Hepatocyte (in vitro differentiated cells): ENCODE results near the gene FBXO36. TPM values are rescaled to one million over a fixed set of nuclear protein-coding genes. Genes with fewer than 3 reads are reported as not detected.

Source experiments
- DNase-seq: peaks from one replicate; pipeline ENCODE4 v3.0.0-alpha.2; 2016; ENCODE audit warnings: low spot score
- H2AFZ ChIP-seq: fragments of 200-600 bp; sonication (generic); 2 replicates; pipeline ENCODE4 v1.6.0; 2016; ENCODE audit warnings: antibody characterized with exemption, mild to moderate bottlenecking
- H3K27ac ChIP-seq: fragments of 200-600 bp; sonication (generic); 2 replicates; pipeline ENCODE4 v1.5.1; 2016; ENCODE audit warnings: mild to moderate bottlenecking
- H3K27me3 ChIP-seq: fragments of 200-600 bp; sonication (generic); 2 replicates; pipeline ENCODE4 v1.6.1; 2016
- H3K36me3 ChIP-seq: fragments of 200-600 bp; sonication (generic); replicated peaks from 2 replicates; pipeline ENCODE4 v1.5.1; 2016; ENCODE audit warnings: low read depth; ENCODE audit not compliant: insufficient read depth
- H3K4me1 ChIP-seq: fragments of 200-600 bp; sonication (generic); 2 replicates; pipeline ENCODE4 v1.5.1; 2016; ENCODE audit warnings: mild to moderate bottlenecking, moderate library complexity; ENCODE audit not compliant: insufficient read depth
- H3K4me2 ChIP-seq: fragments of 200-600 bp; sonication (generic); 2 replicates; pipeline ENCODE4 v1.6.0; 2016
- H3K4me3 ChIP-seq: fragments of 200-600 bp; sonication (generic); 2 replicates; pipeline ENCODE4 v1.5.1; 2016; ENCODE audit warnings: mild to moderate bottlenecking
- H3K79me2 ChIP-seq: fragments of 200-600 bp; sonication (generic); 2 replicates; pipeline ENCODE4 v1.6.0; 2017; ENCODE audit warnings: mild to moderate bottlenecking
- H3K9me2 ChIP-seq: fragments of 200-600 bp; sonication (generic); replicated peaks from 2 replicates; pipeline ENCODE4 v1.6.0; 2017; ENCODE audit warnings: mild to moderate bottlenecking; ENCODE audit not compliant: insufficient read depth
- H3K9me3 ChIP-seq: fragments of 200-600 bp; sonication (generic); 2 replicates; pipeline ENCODE4 v1.5.1; 2016; ENCODE audit warnings: low read depth, mild to moderate bottlenecking
- H4K20me1 ChIP-seq: fragments of 200-600 bp; sonication (generic); 2 replicates; pipeline ENCODE4 v1.6.0; 2016; ENCODE audit warnings: mild to moderate bottlenecking; ENCODE audit not compliant: insufficient read depth, poor library complexity, severe bottlenecking
- CTCF ChIP-seq: fragments of 200-600 bp; sonication (generic); IDR thresholded peaks from 2 replicates; pipeline ENCODE4 v1.5.1; 2016; ENCODE audit warnings: antibody characterized with exemption, mild to moderate bottlenecking; ENCODE audit not compliant: poor library complexity
- EZH2 ChIP-seq: fragments of 200-600 bp; sonication (generic); IDR thresholded peaks from 2 replicates; pipeline ENCODE4 v1.6.1; 2016; ENCODE audit warnings: antibody characterized with exemption, mild to moderate bottlenecking, borderline replicate concordance
- EZH2phosphoT487 ChIP-seq: fragments of 200-600 bp; sonication (generic); IDR thresholded peaks from one replicate; pipeline ENCODE4 v1.6.1; 2018; ENCODE audit warnings: antibody characterized with exemption, mild to moderate bottlenecking, low read depth, moderate library complexity; ENCODE audit not compliant: unreplicated experiment, severe bottlenecking
- WGBS: methylation state at CpG from one replicate; pipeline ENCODE4 v1.1.6; 2016; ENCODE audit warnings: low lambda C conversion rate; ENCODE audit errors: missing lambda C conversion rate; 5-methylcytosine and 5-hydroxymethylcytosine counted together
- polyA plus RNA-seq: library from polyadenylated mRNA; unstranded; fragments of >200 nt; fragmentation: Nextera tagmentation; extraction: Ambion mirVana; gene quantifications from 2 replicates; pipeline ENCODE4 v1.2.1, GENCODE V29; 2016
- small RNA-seq: library from RNA; depleted of rRNA; stranded (forward); fragments of <200 nt; gene quantifications from one replicate; pipeline ENCODE3, GENCODE V24; 2014
- total RNA-seq: library from RNA; depleted of rRNA; stranded (reverse); fragments of >200 nt; gene quantifications from 2 replicates; pipeline ENCODE4 v1.2.3, GENCODE V29; 2014

The FBXO36 gene
- total and polyA plus RNA-seq, 2 experiments from 2014 or later: 2.6 to 6.1 TPM

- no peak overlapping the region for H3K27ac ChIP-seq
- H2AFZ ChIP-seq: no peak overlapping the region
- H3K36me3 ChIP-seq: no peaks in the 10 kb centered on the region
- 87% methylated on average over 3 of the region's 3 CpGs for WGBS
- no peaks in the 10 kb centered on the region for H3K4me1 ChIP-seq
- no peak for TF ChIP-seq EZH2phosphoT487
- TF ChIP-seq EZH2: no peak
- TF ChIP-seq CTCF: no peak
- no peak overlapping the region for H3K4me3 ChIP-seq
- no peak for DNase-seq
- H3K9me3 ChIP-seq: no peaks in the 10 kb centered on the region
- H3K79me2 ChIP-seq: no peaks in the 10 kb centered on the region
- H3K9me2 ChIP-seq: no peaks in the 10 kb centered on the region
- H3K4me2 ChIP-seq: no peak overlapping the region
- no peaks in the 10 kb centered on the region for H4K20me1 ChIP-seq
- no peaks in the 10 kb centered on the region for H3K27me3 ChIP-seq
Measured at GRCh38 chr2:230060672-230061293, 138.5 kb downstream of the FBXO36 start.

Small RNA genes within 50 kb of the gene (small RNA-seq; reads per million reads assigned to genes)
- gene RNU6-1027P (not detected), gene RNU6-613P (not detected), gene RNU6-964P (not detected), gene RNY4P19 (not detected)

Other genes starting within 250 kb of the FBXO36 start
- 0.37 and 0.48 TPM in 2 replicates for gene DNER, start 207.9 kb upstream of the FBXO36 start, total RNA-seq
- gene DNER, start 207.9 kb upstream of the FBXO36 start, polyA plus RNA-seq: 0.54 TPM in 1 of 2 replicates, not detected in the other
- gene TRIP12, start 494 bp upstream of the FBXO36 start, total RNA-seq: 130 and 136 TPM in 2 replicates
- 33.8 and 40.7 TPM in 2 replicates for gene TRIP12, start 494 bp upstream of the FBXO36 start, polyA plus RNA-seq
- gene SLC16A14, start 146.4 kb downstream of the FBXO36 start, total RNA-seq: 1.8 and 2.1 TPM in 2 replicates
- gene SLC16A14, start 146.4 kb downstream of the FBXO36 start, polyA plus RNA-seq: 0.79 and 1.3 TPM in 2 replicates